Stimulated activated naive B cell treated with anti-CD40 and anti-IgM and Interleukin-4, amounts not matched to agents 10 μg/mL and 1 μg/mL and 100 μg/mL, for 72 hours (primary cell): ENCODE results near the gene SCAF11.

Experiments used
- ATAC-seq, 2 donors: fragments of 150-1000 bp; cut with Tn5 transposase; replicated peaks; 2 replicates each; pipeline ENCODE4 v1.10.0; 2021; ENCODE audit warnings: moderate library complexity in 1 of 2
- DNase-seq: peaks from one replicate; pipeline ENCODE4 v3.0.0; 2021
- H3K27ac Mint-ChIP-seq: one replicate; pipeline ENCODE4 v1.8.0; 2022; ENCODE audit warnings: mild to moderate bottlenecking, mixed read lengths
- H3K27me3 Mint-ChIP-seq, 2 donors: one replicate each; pipeline ENCODE4 v1.8.0; 2022; ENCODE audit warnings: mixed read lengths in 2 of 2
- H3K36me3 Mint-ChIP-seq, 2 donors: one replicate each; pipeline ENCODE4 v1.8.0; 2022; ENCODE audit warnings: mixed read lengths in 2 of 2, mild to moderate bottlenecking in 1 of 2
- H3K4me1 Mint-ChIP-seq, 2 donors: one replicate each; pipeline ENCODE4 v1.8.0; 2022; ENCODE audit warnings: mixed read lengths in 2 of 2, mild to moderate bottlenecking in 1 of 2
- H3K4me3 Mint-ChIP-seq, 2 donors: one replicate each; pipeline ENCODE4 v1.8.0; 2022; ENCODE audit warnings: mild to moderate bottlenecking in 2 of 2, mixed read lengths in 2 of 2, moderate library complexity in 1 of 2
- H3K9me3 Mint-ChIP-seq, 2 donors: one replicate each; pipeline ENCODE4 v1.8.0; 2022; ENCODE audit warnings: mixed read lengths in 2 of 2, mild to moderate bottlenecking in 1 of 2

Gene SCAF11

DNA sequence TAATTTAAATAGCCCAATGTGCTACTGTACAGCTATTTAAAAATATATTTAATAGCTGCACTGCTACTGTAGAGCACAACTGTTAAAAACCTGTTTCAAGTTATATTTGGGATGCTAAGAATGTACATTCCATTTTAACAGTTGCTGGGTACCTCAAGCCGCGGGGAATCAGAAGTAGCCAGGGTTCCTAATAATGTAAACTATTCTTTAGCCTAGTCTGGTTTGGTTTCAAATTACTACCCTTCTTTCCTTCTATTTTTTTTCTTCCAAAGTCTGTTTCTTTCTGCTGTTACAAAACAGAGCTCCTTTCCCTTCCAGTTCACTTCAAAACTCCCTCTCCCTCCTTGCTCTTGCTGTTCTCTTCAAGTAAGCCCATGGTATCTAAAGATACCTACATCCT, 21.3 kb downstream of the SCAF11 start:
- DNase-seq, result no peak
- ATAC-seq, result no peak
- Mint-ChIP-seq H3K4me1 (peaks cover 32 to 63% of the 10 kb centered on the region in 2 donors), H3K4me3 (no peak overlapping the region), H3K27me3 (no peaks in the 10 kb centered on the region), H3K27ac (peak overlapping the region; percentile 31), H3K36me3 (peaks cover 22 to 47% of the 10 kb centered on the region in 2 donors), H3K9me3 (no peaks in the 10 kb centered on the region)

DNA sequence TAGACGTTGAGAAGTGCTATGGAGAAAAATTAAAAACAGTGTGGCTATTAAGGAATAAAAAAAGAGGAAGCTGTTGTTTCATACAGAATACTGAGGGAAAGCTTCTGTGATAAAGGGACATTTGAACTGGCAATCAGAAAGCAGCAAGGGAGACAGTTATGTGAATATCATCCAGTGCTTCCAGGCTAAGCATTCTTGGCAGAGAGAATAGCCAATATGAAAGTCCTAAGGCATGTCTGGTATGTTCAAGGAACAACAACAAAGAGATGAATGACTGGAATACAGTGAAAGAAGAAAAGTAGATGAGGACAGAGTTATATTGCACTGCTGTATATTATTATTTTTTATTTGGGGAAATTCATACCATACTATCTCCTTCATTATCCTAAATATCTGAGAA, 23.9 kb downstream of the SCAF11 start:
- peaks cover 26 to 45% of the 10 kb centered on the region in 2 donors for H3K4me1 Mint-ChIP-seq
- DNase-seq (no peak), ATAC-seq (no peak)
- H3K27me3 Mint-ChIP-seq, result no peaks in the 10 kb centered on the region
- H3K27ac Mint-ChIP-seq, result peak overlapping the region; percentile 17
- H3K36me3 Mint-ChIP-seq, result peaks cover 22 to 46% of the 10 kb centered on the region in 2 donors
- H3K4me3 Mint-ChIP-seq, result no peak overlapping the region
- peaks cover 4 to 5% of the 10 kb centered on the region in 2 donors for H3K9me3 Mint-ChIP-seq

DNA sequence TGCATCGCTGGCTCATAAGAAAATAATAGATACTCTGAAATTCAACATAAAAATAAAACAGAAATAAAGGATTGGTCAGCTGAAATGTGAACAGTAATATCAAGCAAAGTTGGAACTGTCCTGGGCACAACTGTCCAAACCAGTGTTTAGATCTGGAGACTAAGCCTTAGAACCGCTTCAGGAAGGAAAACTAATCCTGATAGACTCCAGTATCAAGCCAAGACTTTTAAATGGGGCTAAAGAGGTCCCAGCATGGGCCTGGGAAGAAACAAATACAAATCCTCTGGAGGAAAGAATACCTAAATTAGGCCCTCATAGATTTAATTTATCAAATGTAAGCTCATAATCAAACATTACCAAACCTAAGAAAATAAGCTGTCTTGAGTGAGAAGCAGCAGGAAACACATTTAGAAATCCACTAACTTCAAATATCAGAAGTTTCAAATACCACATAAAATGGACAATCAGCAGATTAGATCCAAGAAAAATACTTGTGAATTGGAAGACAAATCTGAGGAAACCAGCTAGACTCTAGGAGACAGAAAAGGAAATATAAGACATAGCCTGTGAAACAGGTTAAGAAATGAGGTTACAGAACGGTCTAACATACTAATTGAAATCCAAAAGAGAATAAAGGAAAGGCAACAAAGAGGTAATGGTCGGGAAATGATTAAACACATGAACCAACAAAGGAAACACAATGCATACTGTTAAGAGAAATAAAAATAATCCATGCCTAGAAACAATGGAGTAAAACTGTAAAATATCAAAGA, 27.6 kb downstream of the SCAF11 start:
- H3K27me3 Mint-ChIP-seq, result no peaks in the 10 kb centered on the region
- H3K36me3 Mint-ChIP-seq, result peaks cover 28 to 49% of the 10 kb centered on the region in 2 donors
- H3K4me1 Mint-ChIP-seq, result peaks cover 23 to 32% of the 10 kb centered on the region in 2 donors
- H3K4me3 Mint-ChIP-seq, result no peak overlapping the region
- no peak for DNase-seq
- peaks cover 4 to 5% of the 10 kb centered on the region in 2 donors for H3K9me3 Mint-ChIP-seq
- no peak for ATAC-seq
- H3K27ac Mint-ChIP-seq, result no peak overlapping the region

DNA sequence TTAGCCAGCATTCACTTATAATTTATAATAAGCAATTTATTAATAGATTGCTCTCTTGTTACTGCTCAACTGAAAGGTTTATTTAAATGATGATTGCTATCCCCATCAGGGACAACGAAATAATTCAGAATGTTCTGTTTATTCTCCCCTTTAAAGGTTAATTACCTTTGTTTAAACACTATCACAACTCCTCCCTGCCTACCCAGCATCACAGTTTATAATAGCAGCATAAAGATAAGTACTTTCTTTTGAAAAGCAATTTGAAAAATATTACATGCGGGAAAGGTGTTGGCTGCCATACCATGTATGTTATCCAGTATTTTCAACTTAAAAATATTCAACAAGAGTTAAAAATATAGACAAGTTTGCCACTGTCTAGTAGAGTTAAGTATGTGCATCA, 30.6 kb downstream of the SCAF11 start:
- no peak for ATAC-seq
- no peak overlapping the region for H3K27ac Mint-ChIP-seq
- peaks cover 12% of the 10 kb centered on the region in 2 donors for H3K4me1 Mint-ChIP-seq

DNA sequence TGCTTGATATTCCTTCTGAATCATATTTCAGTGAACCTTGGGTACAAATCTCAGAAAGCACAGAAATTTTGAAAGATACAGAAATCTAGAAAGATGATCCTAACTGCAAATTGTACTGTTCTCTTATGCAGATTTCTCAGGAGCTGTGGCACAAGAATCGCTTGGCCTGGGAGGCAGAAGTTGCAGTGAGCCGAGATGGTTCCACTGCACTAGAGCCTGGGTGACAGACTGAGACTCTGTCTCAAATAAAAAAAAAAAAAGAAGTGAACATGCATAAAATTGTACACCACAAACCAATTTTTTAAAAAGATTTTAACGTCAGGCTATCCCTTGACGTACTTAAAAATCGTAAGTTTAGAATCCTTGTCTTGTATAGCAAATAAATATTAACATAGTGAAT, 31.3 kb downstream of the SCAF11 start:
- Mint-ChIP-seq H3K4me3 (no peak overlapping the region), H3K27me3 (no peaks in the 10 kb centered on the region), H3K9me3 (peaks cover 4 to 5% of the 10 kb centered on the region in 2 donors), H3K36me3 (peaks cover 19 to 34% of the 10 kb centered on the region in 2 donors), H3K4me1 (peaks cover 10 to 11% of the 10 kb centered on the region in 2 donors), H3K27ac (no peak overlapping the region)
- no peak for ATAC-seq
- no peak for DNase-seq

More for the DNA sequence above, 30.6 kb downstream of the SCAF11 start:
- H3K36me3 Mint-ChIP-seq, result peaks cover 25 to 41% of the 10 kb centered on the region in 2 donors
- no peaks in the 10 kb centered on the region for H3K27me3 Mint-ChIP-seq
- no peak overlapping the region for H3K4me3 Mint-ChIP-seq
- no peak for DNase-seq
- H3K9me3 Mint-ChIP-seq, result peaks cover 4 to 5% of the 10 kb centered on the region in 2 donors

DNA sequence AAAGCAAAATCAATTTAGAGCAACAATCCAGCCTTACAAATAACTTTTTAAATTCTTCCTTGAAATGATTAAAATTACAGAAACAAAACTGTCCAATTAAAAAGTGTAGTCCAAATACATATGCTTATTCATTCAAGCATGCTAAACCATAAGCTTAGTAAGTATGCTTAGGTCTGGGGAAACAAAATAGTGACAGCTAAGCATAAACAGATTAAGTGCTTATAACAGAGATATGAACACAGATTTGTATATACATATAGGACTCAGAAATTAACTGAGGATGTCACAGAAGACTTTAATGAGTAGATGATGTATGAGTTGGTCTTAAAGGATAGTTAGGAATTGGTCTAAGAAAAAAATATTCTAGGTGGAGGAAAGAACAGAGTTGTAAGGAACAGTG, 41.8 kb downstream of the SCAF11 start:
- H3K27me3 Mint-ChIP-seq, result no peaks in the 10 kb centered on the region
- peaks cover 0 to 4% of the 10 kb centered on the region in 2 donors for H3K4me1 Mint-ChIP-seq
- no peaks in the 10 kb centered on the region for H3K9me3 Mint-ChIP-seq
- ATAC-seq, result no peak
- no peak overlapping the region for H3K27ac Mint-ChIP-seq
- H3K36me3 Mint-ChIP-seq, result peaks cover 19 to 36% of the 10 kb centered on the region in 2 donors
- DNase-seq, result no peak
- H3K4me3 Mint-ChIP-seq, result no peak overlapping the region

DNA sequence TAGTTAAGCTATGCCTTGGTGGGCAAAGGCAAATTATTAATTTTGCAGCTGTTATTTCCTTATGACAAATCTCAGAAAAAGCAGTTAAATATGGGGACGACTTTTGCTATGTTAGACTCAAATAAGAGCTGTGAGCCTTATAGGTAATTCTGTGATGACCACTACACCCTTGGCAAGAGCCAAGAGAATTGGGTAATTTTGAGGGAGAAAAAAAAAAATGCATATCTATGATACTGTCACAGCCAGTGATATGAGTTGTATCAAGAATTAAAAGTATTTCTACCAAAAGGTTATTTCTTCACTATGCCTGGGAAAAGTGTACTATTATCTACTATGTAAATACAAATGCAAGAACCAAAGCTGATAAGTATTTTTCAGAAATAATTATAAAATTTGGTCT, 43.9 kb downstream of the SCAF11 start:
- no peaks in the 10 kb centered on the region for H3K27me3 Mint-ChIP-seq
- H3K36me3 Mint-ChIP-seq, result peaks cover 32 to 54% of the 10 kb centered on the region in 2 donors
- H3K27ac Mint-ChIP-seq, result no peak overlapping the region
- H3K4me1 Mint-ChIP-seq, result peaks cover 0 to 4% of the 10 kb centered on the region in 2 donors
- DNase-seq (no peak), ATAC-seq (no peak)
- no peak overlapping the region for H3K4me3 Mint-ChIP-seq
- H3K9me3 Mint-ChIP-seq, result peaks cover 0 to 3% of the 10 kb centered on the region in 2 donors

DNA sequence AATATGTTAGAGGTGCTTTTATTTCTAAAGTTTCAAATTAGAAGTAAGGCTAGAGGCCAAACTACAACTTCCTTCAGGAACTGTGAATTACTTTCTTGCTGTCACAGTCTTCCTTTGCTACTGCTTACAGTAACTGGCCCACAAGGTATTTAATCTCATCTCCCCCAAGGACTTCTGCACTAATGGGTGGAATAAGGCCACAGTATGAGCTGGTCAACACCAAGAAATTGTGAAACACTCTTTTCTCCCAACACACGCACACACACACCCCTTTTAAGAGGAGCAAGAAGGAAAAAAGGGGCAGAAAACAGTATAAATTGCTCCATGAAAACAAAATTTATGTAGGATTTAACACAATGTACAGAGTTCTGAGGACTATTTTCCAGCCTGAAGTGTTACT, 45.6 kb downstream of the SCAF11 start:
- ATAC-seq, result no peak
- no peak for DNase-seq
- Mint-ChIP-seq H3K4me3 (no peak overlapping the region), H3K27ac (peak overlapping the region; percentile 4), H3K4me1 (peaks cover 0 to 4% of the 10 kb centered on the region in 2 donors), H3K9me3 (peaks cover 0 to 3% of the 10 kb centered on the region in 2 donors), H3K27me3 (no peaks in the 10 kb centered on the region), H3K36me3 (peaks cover 35 to 54% of the 10 kb centered on the region in 2 donors)

DNA sequence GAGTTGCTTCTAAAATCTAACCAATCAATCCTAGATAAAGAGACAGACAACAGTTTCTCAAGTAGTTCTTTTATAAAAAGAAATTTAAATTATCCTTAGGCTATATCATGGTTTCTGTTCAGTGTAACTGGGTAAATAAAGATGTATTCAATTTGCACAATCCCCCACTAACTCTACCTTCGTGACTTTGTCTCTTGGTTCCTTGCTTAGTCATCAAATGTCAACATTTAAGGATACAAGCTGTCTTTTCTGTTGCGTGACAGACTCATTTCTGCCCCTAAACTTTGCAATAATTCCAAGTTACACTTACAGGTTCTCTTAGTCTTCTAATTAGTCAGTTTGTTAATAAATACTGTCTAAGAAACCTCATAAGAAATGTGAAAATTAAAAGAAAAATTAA, 50.6 kb downstream of the SCAF11 start:
- Mint-ChIP-seq H3K4me3 (no peak overlapping the region), H3K9me3 (peaks cover 0 to 3% of the 10 kb centered on the region in 2 donors), H3K27me3 (no peaks in the 10 kb centered on the region), H3K36me3 (peaks cover 30 to 46% of the 10 kb centered on the region in 2 donors), H3K4me1 (peaks cover 0 to 3% of the 10 kb centered on the region in 2 donors), H3K27ac (no peak overlapping the region)
- DNase-seq (no peak), ATAC-seq (no peak)

DNA sequence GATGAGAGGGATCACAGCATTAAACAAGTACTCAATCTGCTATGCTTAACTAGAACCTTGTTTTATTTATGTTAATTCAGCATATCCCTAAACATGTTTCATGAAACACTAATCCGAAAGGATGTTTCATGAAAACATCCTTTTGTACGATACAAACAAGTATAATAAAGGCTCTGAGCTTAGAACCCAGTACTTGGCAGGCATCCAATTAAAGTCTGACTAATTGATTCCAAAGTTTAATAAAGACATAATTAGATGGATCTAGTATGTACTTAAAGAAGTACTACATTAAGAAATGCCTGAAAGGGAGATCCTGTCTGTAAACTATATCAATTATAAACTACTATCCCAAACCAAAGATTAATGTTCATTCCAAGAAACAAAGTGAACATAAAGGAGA, 51.8 kb downstream of the SCAF11 start:
- peaks cover 0 to 3% of the 10 kb centered on the region in 2 donors for H3K9me3 Mint-ChIP-seq
- no peak overlapping the region for H3K4me3 Mint-ChIP-seq
- H3K27ac Mint-ChIP-seq, result no peak overlapping the region
- peaks cover 0 to 3% of the 10 kb centered on the region in 2 donors for H3K4me1 Mint-ChIP-seq
- H3K36me3 Mint-ChIP-seq, result peaks cover 30 to 37% of the 10 kb centered on the region in 2 donors
- no peaks in the 10 kb centered on the region for H3K27me3 Mint-ChIP-seq
- DNase-seq, result no peak
- ATAC-seq, result no peak

DNA sequence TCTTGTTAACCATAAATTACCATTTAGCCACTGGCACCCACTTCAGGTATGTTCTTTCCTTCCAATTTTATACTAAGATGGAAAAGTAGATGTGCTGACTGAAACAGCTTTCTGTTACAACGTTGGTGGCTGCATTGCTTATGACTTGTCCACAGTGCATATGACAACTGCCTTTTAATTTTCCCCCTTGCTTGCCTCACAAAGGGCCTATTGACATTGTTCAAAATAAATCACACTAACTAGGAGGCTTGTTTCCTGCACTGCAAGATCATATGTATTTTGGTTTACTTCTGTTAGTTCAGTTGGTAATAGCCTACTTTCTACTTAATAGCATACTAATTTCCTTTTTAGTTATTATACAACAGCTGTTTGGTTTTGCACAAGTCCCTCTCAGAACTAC, 55.4 kb downstream of the SCAF11 start:
- H3K36me3 Mint-ChIP-seq, result peaks cover 17 to 23% of the 10 kb centered on the region in 2 donors
- peaks cover 0 to 3% of the 10 kb centered on the region in 2 donors for H3K4me1 Mint-ChIP-seq
- no peak overlapping the region for H3K27ac Mint-ChIP-seq
- H3K27me3 Mint-ChIP-seq, result no peaks in the 10 kb centered on the region
- no peaks in the 10 kb centered on the region for H3K9me3 Mint-ChIP-seq
- DNase-seq (no peak), ATAC-seq (no peak)
- no peak overlapping the region for H3K4me3 Mint-ChIP-seq

DNA sequence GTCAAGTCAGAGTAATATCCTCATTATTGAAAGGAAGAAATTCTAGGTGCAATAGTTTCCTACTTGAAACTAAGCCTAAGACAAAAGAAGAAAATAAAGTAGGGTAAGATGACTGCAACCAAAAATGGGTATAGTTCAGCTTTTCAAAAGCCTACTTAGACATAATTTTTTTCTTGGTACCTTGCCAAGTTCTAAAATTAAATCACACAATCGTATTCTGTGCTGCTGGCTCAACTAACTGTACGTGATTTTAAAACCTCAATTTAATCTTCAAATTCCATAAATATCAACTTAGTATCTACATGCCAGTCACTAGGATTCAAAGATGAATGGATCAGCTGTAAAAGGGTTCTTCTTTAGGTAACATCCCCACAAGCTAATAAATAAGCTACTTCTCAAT, 56.9 kb downstream of the SCAF11 start:
- peaks cover 18 to 25% of the 10 kb centered on the region in 2 donors for H3K36me3 Mint-ChIP-seq
- no peaks in the 10 kb centered on the region for H3K27me3 Mint-ChIP-seq
- no peaks in the 10 kb centered on the region for H3K9me3 Mint-ChIP-seq
- ATAC-seq (no peak), DNase-seq (no peak)
- H3K27ac Mint-ChIP-seq, result no peak overlapping the region
- H3K4me3 Mint-ChIP-seq, result no peak overlapping the region
- peaks cover under 1 to 3% of the 10 kb centered on the region in 2 donors for H3K4me1 Mint-ChIP-seq

DNA sequence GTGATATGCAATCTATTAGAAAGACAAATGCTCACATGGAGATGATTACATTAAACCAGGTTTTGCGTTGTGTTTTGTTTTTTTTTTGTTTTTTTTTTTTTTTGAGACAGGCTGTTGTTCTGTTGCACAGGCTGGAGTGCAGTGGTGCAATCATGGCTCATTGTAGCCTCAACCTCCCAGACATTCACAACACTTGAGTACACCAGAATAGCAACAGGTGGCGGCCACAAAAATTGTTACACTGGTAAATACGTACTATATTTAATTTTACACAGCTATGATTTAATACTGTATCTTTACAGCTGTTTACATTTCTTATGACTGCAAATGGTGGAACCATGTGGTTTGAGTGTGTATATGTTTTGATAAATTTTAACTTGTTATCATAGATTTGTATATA, 60.0 kb downstream of the SCAF11 start:
- no peak overlapping the region for H3K27ac Mint-ChIP-seq
- H3K4me1 Mint-ChIP-seq, result peaks cover 1 to 7% of the 10 kb centered on the region in 2 donors
- no peaks in the 10 kb centered on the region for H3K27me3 Mint-ChIP-seq
- DNase-seq (no peak), ATAC-seq (no peak)
- H3K4me3 Mint-ChIP-seq, result no peak overlapping the region
- no peaks in the 10 kb centered on the region for H3K9me3 Mint-ChIP-seq
- peaks cover 29 to 39% of the 10 kb centered on the region in 2 donors for H3K36me3 Mint-ChIP-seq

DNA sequence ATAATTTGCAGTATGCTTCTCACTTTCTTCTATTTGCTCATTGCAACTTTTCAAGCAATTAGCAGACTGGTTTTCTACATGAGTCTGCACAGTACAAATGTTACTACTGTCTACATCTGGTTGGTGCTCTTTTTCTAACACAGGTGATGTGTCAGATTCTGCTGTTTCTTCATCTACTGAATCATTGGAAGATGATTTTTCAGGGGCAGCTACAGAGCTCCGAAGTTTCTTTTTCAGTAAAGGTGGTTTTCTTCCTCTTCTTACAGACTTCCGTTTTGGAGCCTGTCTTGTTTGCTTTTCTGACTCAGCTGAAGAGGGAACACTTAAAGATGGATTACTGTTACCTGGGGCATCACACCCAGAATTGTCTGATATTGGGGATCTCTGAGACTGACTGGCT, 62.1 kb downstream of the SCAF11 start:
- no peak overlapping the region for H3K27ac Mint-ChIP-seq
- DNase-seq, result no peak
- H3K9me3 Mint-ChIP-seq, result no peaks in the 10 kb centered on the region
- H3K27me3 Mint-ChIP-seq, result no peaks in the 10 kb centered on the region
- no peak overlapping the region for H3K4me3 Mint-ChIP-seq
- H3K4me1 Mint-ChIP-seq, result peaks cover 1 to 7% of the 10 kb centered on the region in 2 donors
- H3K36me3 Mint-ChIP-seq, result peaks cover 31 to 47% of the 10 kb centered on the region in 2 donors
- ATAC-seq, result peak in 1 of 2 donors; percentile 38

DNA sequence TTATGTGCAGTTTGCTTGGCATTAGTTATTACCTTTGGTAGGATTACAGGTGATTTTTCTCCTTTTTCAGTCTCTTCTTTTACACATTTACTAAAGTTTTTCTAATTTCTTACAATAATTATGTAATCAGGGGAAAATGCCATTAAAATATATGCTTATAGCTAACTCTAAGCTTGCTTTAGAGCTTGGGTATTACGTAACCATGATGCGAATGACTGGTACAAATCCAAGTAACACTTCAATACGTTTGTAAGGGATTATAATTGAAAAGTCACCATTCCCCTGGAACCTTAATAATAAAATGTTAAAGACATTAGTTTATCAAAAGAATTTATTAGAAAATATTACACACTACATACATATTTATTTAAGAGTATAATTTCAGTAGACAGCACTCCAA, 71.6 kb downstream of the SCAF11 start:
- Mint-ChIP-seq H3K27ac (no peak overlapping the region), H3K27me3 (no peaks in the 10 kb centered on the region), H3K4me3 (no peak overlapping the region), H3K9me3 (peaks cover 0 to 3% of the 10 kb centered on the region in 2 donors), H3K4me1 (peaks cover 5 to 13% of the 10 kb centered on the region in 2 donors), H3K36me3 (peaks cover 21 to 28% of the 10 kb centered on the region in 2 donors)
- ATAC-seq (no peak), DNase-seq (no peak)
